ENCODE results near the gene DPF3.

The DPF3 gene

GRCh38 chr14:72893636-72894322 is at the start of gene DPF3:
TSS of gene DPF3 (minus strand) at chr14:72894101. CDS start at chr14:72894088, 13 bp downstream.
- peak within 1 kb of the TSS; percentile 80 for H3K4me3 ChIP-seq (ENCODE audit: low read length)
- DNase-seq (ENCODE audit: low read depth): peak; percentile 69
- no peak for TF ChIP-seq CTCF (conservative IDR thresholded peaks at IDR 0.05; ENCODE audit: low read depth, low read length)

- no peak overlapping the region for H3K4me3 ChIP-seq (ENCODE audit: low read length)
- no peak for DNase-seq (ENCODE audit: low read depth)
- TF ChIP-seq CTCF (conservative IDR thresholded peaks at IDR 0.05; ENCODE audit: low read depth, low read length): no peak
Observed at GRCh38 chr14:72942934-72943333, 49.0 kb upstream of the DPF3 start.

- no peak for DNase-seq (ENCODE audit: low read depth)
- no peak overlapping the region for H3K4me3 ChIP-seq (ENCODE audit: low read length)
- TF ChIP-seq CTCF (conservative IDR thresholded peaks at IDR 0.05; ENCODE audit: low read depth, low read length): no peak
Observed at GRCh38 chr14:72941286-72941985, 47.5 kb upstream of the DPF3 start.

- no peak for DNase-seq (ENCODE audit: low read depth)
- TF ChIP-seq CTCF (conservative IDR thresholded peaks at IDR 0.05; ENCODE audit: low read depth, low read length): no peak
- no peak overlapping the region for H3K4me3 ChIP-seq (ENCODE audit: low read length)
Observed at GRCh38 chr14:72939630-72940029, 45.7 kb upstream of the DPF3 start.

GRCh38 chr14:72932893-72933292 is 39.0 kb upstream of the DPF3 start:
- DNase-seq (ENCODE audit: low read depth): no peak
- no peak for TF ChIP-seq CTCF (conservative IDR thresholded peaks at IDR 0.05; ENCODE audit: low read depth, low read length)
- no peak overlapping the region for H3K4me3 ChIP-seq (ENCODE audit: low read length)

- no peak for TF ChIP-seq CTCF (conservative IDR thresholded peaks at IDR 0.05; ENCODE audit: low read depth, low read length)
- H3K4me3 ChIP-seq (ENCODE audit: low read length): no peak overlapping the region
- no peak for DNase-seq (ENCODE audit: low read depth)
Observed at GRCh38 chr14:72929316-72930080, 35.6 kb upstream of the DPF3 start.
